22Rv1 (cell line): ENCODE measurements around the gene IL24.

Experiments used
- CTCF ChIP-seq: fragments of 450-650 bp; IDR thresholded peaks from 2 replicates; pipeline ENCODE4 v1.5.1; 2017; ENCODE audit warnings: mild to moderate bottlenecking
- ZFX ChIP-seq: fragments of 450-650 bp; IDR thresholded peaks from 2 replicates; pipeline ENCODE4 v1.6.1; 2017; ENCODE audit warnings: antibody characterized with exemption, borderline replicate concordance

- no peak for TF ChIP-seq CTCF
- TF ChIP-seq ZFX, result no peak
These were observed 38.1 kb upstream of the IL24 start for GRCh38 chr1:206859082-206859521.
